ENCODE results near the gene TEX53.

The TEX53 gene

GRCh38 chr9:114624677-114625076 lies 32.9 kb downstream of the TEX53 start:
- DNase-seq (ENCODE audit: extremely low spot score) = no peak
- TF ChIP-seq, protein P1, sequence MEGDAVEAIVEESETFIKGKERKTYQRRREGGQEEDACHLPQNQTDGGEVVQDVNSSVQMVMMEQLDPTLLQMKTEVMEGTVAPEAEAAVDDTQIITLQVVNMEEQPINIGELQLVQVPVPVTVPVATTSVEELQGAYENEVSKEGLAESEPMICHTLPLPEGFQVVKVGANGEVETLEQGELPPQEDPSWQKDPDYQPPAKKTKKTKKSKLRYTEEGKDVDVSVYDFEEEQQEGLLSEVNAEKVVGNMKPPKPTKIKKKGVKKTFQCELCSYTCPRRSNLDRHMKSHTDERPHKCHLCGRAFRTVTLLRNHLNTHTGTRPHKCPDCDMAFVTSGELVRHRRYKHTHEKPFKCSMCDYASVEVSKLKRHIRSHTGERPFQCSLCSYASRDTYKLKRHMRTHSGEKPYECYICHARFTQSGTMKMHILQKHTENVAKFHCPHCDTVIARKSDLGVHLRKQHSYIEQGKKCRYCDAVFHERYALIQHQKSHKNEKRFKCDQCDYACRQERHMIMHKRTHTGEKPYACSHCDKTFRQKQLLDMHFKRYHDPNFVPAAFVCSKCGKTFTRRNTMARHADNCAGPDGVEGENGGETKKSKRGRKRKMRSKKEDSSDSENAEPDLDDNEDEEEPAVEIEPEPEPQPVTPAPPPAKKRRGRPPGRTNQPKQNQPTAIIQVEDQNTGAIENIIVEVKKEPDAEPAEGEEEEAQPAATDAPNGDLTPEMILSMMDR (IDR thresholded peaks at IDR 0.05; ENCODE audit: control extremely low read depth, extremely low read depth, low read depth, missing control alignments) = no peak
- CTCF ChIA-PET = interaction anchor here (1.0 to 1.5 kb wide), 5 partner anchors 13 to 56 kb away, joined by 3 to 5 read pairs (median 3); no protein-coding TSS in a partner anchor
- POLR2A ChIA-PET = no interaction called here

DNA sequence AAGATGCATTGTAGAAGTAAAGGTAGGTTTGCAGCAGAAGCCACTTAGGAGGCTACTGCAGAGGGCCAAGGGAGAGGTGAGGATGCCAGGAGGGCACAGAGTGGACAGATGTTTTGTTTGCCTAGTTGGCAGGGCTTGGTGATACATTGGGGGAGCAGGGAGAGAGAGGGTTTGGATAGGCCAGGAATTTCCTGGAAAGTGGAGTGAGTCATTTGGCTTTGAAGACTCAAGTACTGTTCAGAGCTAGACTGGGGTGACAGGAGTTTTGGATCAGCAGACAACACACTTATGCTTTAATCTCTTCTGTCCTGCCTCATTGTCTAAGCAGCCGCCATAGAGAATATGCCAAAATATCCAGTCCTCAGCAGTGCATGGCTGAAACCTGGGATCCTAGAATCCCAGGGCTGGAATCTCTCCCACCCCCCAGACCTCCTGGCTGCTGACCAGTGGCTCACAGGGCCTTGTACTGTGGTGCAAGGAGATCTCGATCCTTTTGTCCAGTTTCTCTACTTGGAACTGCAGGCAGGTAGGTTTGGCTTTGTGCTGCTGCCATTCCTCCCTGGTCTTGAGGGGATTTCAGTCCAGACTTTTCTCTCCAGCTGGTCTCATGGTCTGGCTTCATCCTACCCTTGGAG lies 35.5 kb downstream of the TEX53 start:
- TF ChIP-seq, protein P1 (IDR thresholded peaks at IDR 0.05; ENCODE audit: control extremely low read depth, extremely low read depth, low read depth, missing control alignments) = no peak
- CTCF ChIA-PET = interaction anchor here (0.7 to 1.8 kb wide), 3 partner anchors 16 to 67 kb away, joined by 3 read pairs; no protein-coding TSS in a partner anchor
- no peak for DNase-seq (ENCODE audit: extremely low spot score)
- POLR2A ChIA-PET = no interaction called here

DNA sequence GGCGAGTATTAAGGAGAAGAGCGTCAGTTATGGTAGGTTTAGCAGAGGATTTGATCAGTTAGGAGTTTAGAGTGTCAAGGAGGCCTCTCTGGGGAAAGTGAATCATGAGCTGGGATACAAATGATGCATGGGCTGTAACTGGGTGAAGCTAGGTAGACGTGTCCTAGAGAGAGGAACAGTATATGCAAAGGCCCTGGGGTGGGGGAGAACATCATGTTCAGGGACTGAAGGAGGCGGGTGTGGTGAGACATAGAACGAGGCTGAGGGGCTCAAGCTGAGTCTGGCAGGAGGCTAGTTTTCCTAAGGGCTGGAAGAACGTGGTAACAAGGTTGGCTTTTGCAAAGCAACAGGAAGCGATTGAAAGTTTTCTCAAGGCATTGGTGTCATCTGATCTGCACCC lies 36.0 kb downstream of the TEX53 start:
- ChIA-PET CTCF (interaction anchor here (0.7 to 1.8 kb wide), 3 partner anchors 15 to 67 kb away, joined by 3 read pairs; no protein-coding TSS in a partner anchor), POLR2A (no interaction called here)
- TF ChIP-seq, protein P1 (IDR thresholded peaks at IDR 0.05; ENCODE audit: control extremely low read depth, extremely low read depth, low read depth, missing control alignments) = no peak
- DNase-seq (ENCODE audit: extremely low spot score) = no peak

GRCh38 chr9:114619191-114619761 lies 38.3 kb downstream of the TEX53 start:
- peak; percentile 48 for DNase-seq (ENCODE audit: extremely low spot score)
- TF ChIP-seq, protein P1 (IDR thresholded peaks at IDR 0.05; ENCODE audit: control extremely low read depth, extremely low read depth, low read depth, missing control alignments) = no peak
- ChIA-PET POLR2A (no interaction called here), CTCF (interaction anchor here (0.7 to 5.5 kb wide), 5 partner anchors 11 to 108 kb away, joined by 3 to 32 read pairs (median 3); no protein-coding TSS in a partner anchor)

- CTCF ChIA-PET = interaction anchor here (0.8 to 5.5 kb wide), 13 partner anchors 10 to 227 kb away, joined by 3 to 32 read pairs (median 4); partner anchors contain the start of gene TEX48
- POLR2A ChIA-PET = interaction anchor here (0.7 kb wide), 1 partner anchor 198 kb away, joined by 3 read pairs; no protein-coding TSS in a partner anchor
- TF ChIP-seq, protein P1 (IDR thresholded peaks at IDR 0.05; ENCODE audit: control extremely low read depth, extremely low read depth, low read depth, missing control alignments) = no peak
- peak; percentile 68 for DNase-seq (ENCODE audit: extremely low spot score)
These were observed 40.7 kb downstream of the TEX53 start for GRCh38 chr9:114616684-114617520.

DNA sequence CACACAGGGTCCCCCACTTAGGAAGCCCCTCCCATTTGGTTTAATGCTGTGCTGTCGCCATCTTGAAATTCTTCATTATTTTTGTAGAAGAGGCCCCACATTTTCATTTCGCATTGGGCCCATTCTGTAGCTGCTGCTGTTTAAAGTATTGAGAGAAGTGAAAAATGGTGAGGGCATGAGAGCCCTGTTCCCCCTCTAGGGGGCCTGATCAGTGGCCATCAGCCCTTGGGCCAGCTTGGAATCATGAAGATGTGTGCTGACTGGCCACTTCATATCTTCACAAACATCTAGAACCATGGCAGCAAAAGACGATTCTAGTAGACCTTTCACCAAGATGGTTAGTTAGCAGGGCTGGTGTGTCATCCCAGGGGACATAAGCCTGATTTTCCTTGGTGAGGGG lies 43.2 kb downstream of the TEX53 start:
- ChIA-PET POLR2A (interaction anchor here (0.6 kb wide), 1 partner anchor 212 kb away, joined by 8 read pairs; no protein-coding TSS in a partner anchor), CTCF (interaction anchor here (1.0 to 5.6 kb wide), 5 partner anchors 11 to 127 kb away, joined by 3 to 28 read pairs (median 4); partner anchors contain the start of gene ATP6V1G1)
- DNase-seq (ENCODE audit: extremely low spot score) = no peak
- TF ChIP-seq, protein P1 (IDR thresholded peaks at IDR 0.05; ENCODE audit: control extremely low read depth, extremely low read depth, low read depth, missing control alignments) = no peak

All from GM10248 (cell line).